B cell (primary cell): ENCODE measurements around the gene IPO4. TPM values are rescaled to one million over a fixed set of nuclear protein-coding genes. Genes with fewer than 3 reads are reported as not detected.

ENCODE experiments used
- ATAC-seq: fragments of 200-7000 bp; cut with Tn5 transposase; one replicate; pipeline ENCODE4 v1.10.0; 2021; ENCODE audit warnings: low read depth, mild to moderate bottlenecking, moderate number of reproducible peaks, moderate library complexity
- CTCF ChIA-PET: fragments of 350-600 bp; sonication (Branson Sonifier 250); formaldehyde crosslinking; loops from one replicate; lab custom pipeline; 2021; ENCODE audit warnings: antibody characterized with exemption, inconsistent platforms; lab: Charles Lee
- POLR2A ChIA-PET: fragments of 350-600 bp; sonication (Branson Sonifier 250); formaldehyde crosslinking; loops from one replicate; lab custom pipeline; 2021; ENCODE audit warnings: antibody characterized with exemption; lab: Charles Lee
- DNase-seq: peaks from one replicate; pipeline ENCODE4 v3.0.0; 2013
- H2AFZ ChIP-seq: 2 replicates; pipeline ENCODE4 v1.6.1; 2012; ENCODE audit warnings: mild to moderate bottlenecking, low read depth, low read length; ENCODE audit not compliant: insufficient read depth, poor library complexity, severe bottlenecking
- H3K27ac ChIP-seq, 2 donors: 1 replicate in 1 of 2; 2 replicates in 1 of 2; pipeline ENCODE4 v1.5.1; 2012 to 2013; ENCODE audit warnings: low read length in 2 of 2, mild to moderate bottlenecking in 2 of 2, moderate library complexity in 1 of 2
- H3K27me3 ChIP-seq, 4 experiments: fragments of 200-600 bp in 1 of 4; sonication (generic) in 1 of 4; replicated peaks in 1 of 4; 1 replicate in 2 of 4; 2 replicates in 2 of 4; pipeline versions ENCODE4 v1.6.1 to v1.7.0; 2013 to 2016; ENCODE audit warnings: low read length in 3 of 4, mild to moderate bottlenecking in 2 of 4, mixed read lengths in 1 of 4, moderate library complexity in 1 of 4; ENCODE audit not compliant: insufficient read depth in 4 of 4, control insufficient read depth in 3 of 4; ENCODE audit errors: control extremely low read depth in 1 of 4
- H3K36me3 ChIP-seq, 2 experiments: replicated peaks in 1 of 2; 1 replicate in 1 of 2; 2 replicates in 1 of 2; pipeline versions ENCODE4 v1.6.1 to v1.7.1; 2013; ENCODE audit warnings: low read length in 1 of 2; ENCODE audit not compliant: insufficient read depth in 2 of 2, control insufficient read depth in 1 of 2; ENCODE audit errors: control extremely low read depth in 1 of 2, extremely low read depth in 1 of 2
- H3K4me1 ChIP-seq, 2 donors: fragments of 200-600 bp in 1 of 2; sonication (generic) in 1 of 2; 1 replicate in 1 of 2; 2 replicates in 1 of 2; pipeline versions ENCODE4 v1.5.1 to v1.6.1; 2013 to 2017; ENCODE audit warnings: low read length in 2 of 2; ENCODE audit not compliant: control insufficient read depth in 2 of 2, insufficient read depth in 2 of 2
- H3K4me2 ChIP-seq: replicated peaks from 2 replicates; pipeline ENCODE3; 2012; ENCODE audit warnings: mild to moderate bottlenecking, low read depth, low read length; ENCODE audit not compliant: poor library complexity, severe bottlenecking
- H3K4me3 ChIP-seq, 5 experiments: fragments of 200-600 bp in 1 of 5; sonication (generic) in 1 of 5; 1 replicate in 3 of 5; 2 replicates in 2 of 5; pipeline versions ENCODE4 v1.5.1 to v1.7.0; 2011 to 2016; ENCODE audit warnings: low read length in 4 of 5, mild to moderate bottlenecking in 4 of 5, low read depth in 2 of 5, control low read depth in 1 of 5, moderate library complexity in 1 of 5; ENCODE audit not compliant: insufficient read depth in 1 of 5; ENCODE audit errors: control extremely low read depth in 1 of 5, extremely low read depth in 1 of 5
- H3K79me2 ChIP-seq: fragments of 200-600 bp; sonication (generic); one replicate; pipeline ENCODE4 v1.6.0; 2016; ENCODE audit warnings: low read length; ENCODE audit not compliant: control insufficient read depth, insufficient read depth
- H3K9ac ChIP-seq: fragments of 200-600 bp; sonication (generic); 2 replicates; pipeline ENCODE4 v1.6.1; 2017; ENCODE audit warnings: mild to moderate bottlenecking, low read length, moderate library complexity
- H3K9me3 ChIP-seq, 3 donors: one replicate each; pipeline versions ENCODE4 v1.6.1 to v1.7.1; 2013; ENCODE audit warnings: low read length in 2 of 3; ENCODE audit not compliant: control insufficient read depth in 2 of 3, insufficient read depth in 1 of 3; ENCODE audit errors: control extremely low read depth in 1 of 3
- H4K20me1 ChIP-seq: 2 replicates; pipeline ENCODE4 v1.6.0; 2012; ENCODE audit warnings: mild to moderate bottlenecking, low read length; ENCODE audit not compliant: insufficient read depth, control insufficient read depth, poor library complexity, severe bottlenecking
- H3K27ac Mint-ChIP-seq: one replicate; pipeline ENCODE4 v1.8.0; 2021; ENCODE audit warnings: mixed read lengths
- H3K27me3 Mint-ChIP-seq: one replicate; pipeline ENCODE4 v1.8.0; 2021; ENCODE audit warnings: mixed read lengths
- H3K4me1 Mint-ChIP-seq: one replicate; pipeline ENCODE4 v1.8.0; 2021; ENCODE audit warnings: mixed read lengths
- H3K4me3 Mint-ChIP-seq: one replicate; pipeline ENCODE4 v1.8.0; 2021; ENCODE audit warnings: mixed read lengths
- H3K9me3 Mint-ChIP-seq: one replicate; pipeline ENCODE4 v1.8.0; 2022; ENCODE audit warnings: mixed read lengths; ENCODE audit not compliant: insufficient read depth
- CTCF ChIP-seq: fragments of 200-600 bp; IDR thresholded peaks from one replicate; pipeline ENCODE4 v1.8.0; 2022; ENCODE audit warnings: antibody characterized with exemption, mild to moderate bottlenecking
- EZH2 ChIP-seq: IDR thresholded peaks from 2 replicates; pipeline ENCODE4 v1.6.1; 2012; ENCODE audit warnings: borderline replicate concordance, low read depth, mild to moderate bottlenecking, moderate library complexity, low read length; ENCODE audit not compliant: insufficient read depth, poor library complexity, severe bottlenecking
- WGBS: methylation state at CpG from one replicate; pipeline ENCODE4 v1.1.5; 2013; ENCODE audit warnings: missing lambda C conversion rate; ENCODE audit not compliant: insufficient coverage; 5-methylcytosine and 5-hydroxymethylcytosine counted together
- intact Hi-C: fragments of 100-400 bp; cut with micrococcal nuclease; formaldehyde crosslinking; loops from one replicate; pipeline ENCODE4 v1.10.0; 2022
- polyA plus RNA-seq: library from polyadenylated mRNA; depleted of rRNA; stranded (reverse); fragments of >200 nt; gene quantifications from 2 replicates; pipeline ENCODE4 v1.2.3, GENCODE V29; 2012
- total RNA-seq, 2 donors: library from RNA; stranded (reverse); fragments of 120-200 nt in 1 of 2; gene quantifications; 1 replicate in 1 of 2; 2 replicates in 1 of 2; pipeline versions ENCODE4 v1.2.3 to v1.2.4, GENCODE V29; 2013 to 2022

Gene IPO4
- total and polyA plus RNA-seq, 2 donors (not counting 1 experiment from before 2014, with no cell fraction given), result 28.3 to 35.0 TPM

GRCh38 chr14:24132976-24133375 lies 55.6 kb downstream of the IPO4 start:
- ATAC-seq (no peak), DNase-seq (no peak)
- no peak overlapping the region for H3K27ac ChIP-seq
- Mint-ChIP-seq H3K27ac (peak overlapping the region; percentile 28), H3K4me1 (peaks cover 33% of the 10 kb centered on the region), H3K4me3 (no peak overlapping the region), H3K27me3 (no peaks in the 10 kb centered on the region), H3K9me3 (no peaks in the 10 kb centered on the region)
- H3K4me2 ChIP-seq, result no peak overlapping the region
- H3K4me1 ChIP-seq, result peaks cover 30 to 32% of the 10 kb centered on the region in 2 donors
- no peaks in the 10 kb centered on the region for H3K9me3 ChIP-seq
- peaks cover 0 to 9% of the 10 kb centered on the region in 2 experiments for H3K36me3 ChIP-seq
- no peak overlapping the region for H2AFZ ChIP-seq
- peaks cover 11% of the 10 kb centered on the region for H4K20me1 ChIP-seq
- ChIA-PET POLR2A (interaction anchor here (1.2 to 1.3 kb wide), 3 partner anchors 17 to 81 kb away, joined by 3 to 10 read pairs (median 3); partner anchors contain the start of gene CHMP4A), CTCF (interaction anchor here (1.2 to 3.0 kb wide), 3 partner anchors 16 to 28 kb away, joined by 3 to 12 read pairs (median 6); partner anchors contain the start of genes IRF9 and NRL)
- no CpG with 5 or more reads among the region's 2 CpGs for WGBS
- peaks cover 29% of the 10 kb centered on the region for H3K79me2 ChIP-seq
- no peak overlapping the region for H3K9ac ChIP-seq
- H3K27me3 ChIP-seq, result no peaks in the 10 kb centered on the region
- no peak overlapping the region for H3K4me3 ChIP-seq
- intact Hi-C loops, result no loop called here
- TF ChIP-seq CTCF (no peak), EZH2 (no peak)

DNA sequence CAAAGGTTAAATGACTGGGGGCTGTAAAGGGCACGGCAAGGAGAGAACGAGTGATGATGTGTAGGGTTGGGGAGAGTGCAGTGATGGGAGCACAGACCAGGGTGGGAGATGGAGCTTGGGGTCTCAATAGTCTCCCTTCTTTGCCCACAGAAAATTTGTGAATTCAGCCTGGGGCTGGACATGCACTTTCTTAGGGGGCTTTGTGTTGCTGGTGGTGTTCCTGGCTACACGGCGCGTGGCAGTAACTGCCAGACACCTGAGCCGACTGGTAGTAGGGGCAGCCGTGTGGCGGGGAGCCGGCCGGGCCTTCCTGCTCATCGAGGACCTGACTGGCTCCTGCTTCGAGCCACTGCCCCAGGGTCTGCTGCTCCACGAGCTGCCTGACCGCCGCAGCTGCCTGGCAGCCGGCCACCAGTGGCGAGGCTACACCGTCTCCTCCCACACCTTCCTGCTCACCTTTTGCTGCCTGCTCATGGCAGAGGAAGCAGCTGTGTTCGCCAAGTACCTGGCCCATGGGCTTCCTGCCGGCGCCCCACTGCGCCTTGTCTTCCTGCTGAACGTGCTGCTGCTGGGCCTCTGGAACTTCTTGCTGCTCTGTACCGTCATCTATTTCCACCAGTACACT lies 56.4 kb downstream of the IPO4 start:
- CTCF ChIA-PET, result interaction anchor here (3.0 kb wide), 1 partner anchor 29 kb away, joined by 12 read pairs; the partner anchor contains the start of gene IRF9
- no peak overlapping the region for H3K4me3 ChIP-seq
- no peak overlapping the region for H3K27ac ChIP-seq

More for the DNA sequence above, 56.4 kb downstream of the IPO4 start:
- Histone ChIP-seq H3K36me3 (peaks cover 0 to 1% of the 10 kb centered on the region in 2 experiments), H3K4me1 (peaks cover 33 to 34% of the 10 kb centered on the region in 2 donors), H3K27me3 (no peaks in the 10 kb centered on the region), H3K9me3 (no peaks in the 10 kb centered on the region), H3K79me2 (peaks cover 21% of the 10 kb centered on the region), H2AFZ (peak overlapping the region; percentile 22), H3K9ac (no peak overlapping the region), H3K4me2 (peak overlapping the region; percentile 29), H4K20me1 (peaks cover 7% of the 10 kb centered on the region)
- POLR2A ChIA-PET, result interaction anchor here (1.2 kb wide), 1 partner anchor 81 kb away, joined by 3 read pairs; the partner anchor contains the start of gene CHMP4A
- Mint-ChIP-seq H3K27me3 (no peaks in the 10 kb centered on the region), H3K27ac (peak overlapping the region; percentile 32), H3K9me3 (no peaks in the 10 kb centered on the region), H3K4me3 (no peak overlapping the region), H3K4me1 (peaks cover 34% of the 10 kb centered on the region)
- peak; percentile 18 for DNase-seq
- WGBS, result 40% methylated on average over 24 of the region's 24 CpGs
- ATAC-seq, result no peak
- intact Hi-C loops, result no loop called here
- TF ChIP-seq EZH2 (no peak), CTCF (no peak)
